Measurements from ENCODE around the gene C1orf210. TPM values are rescaled to one million over a fixed set of nuclear protein-coding genes. Genes with fewer than 3 reads are reported as not detected.

C1orf210 gene
- total RNA-seq, 1 donor from 2014 or later = 9.9 TPM

GRCh38 chr1:43303471-43304313, 18.3 kb upstream of the C1orf210 start:
- H3K27ac Mint-ChIP-seq = peak overlapping the region; percentile 71
- TF ChIP-seq CTCF (conservative IDR thresholded peaks at IDR 0.05) = no peak
- peaks cover 4% of the 10 kb centered on the region for H3K27me3 Mint-ChIP-seq
- H3K9me3 Mint-ChIP-seq = no peaks in the 10 kb centered on the region
- peaks cover 17% of the 10 kb centered on the region for H3K4me1 Mint-ChIP-seq (ENCODE audit: unreplicated experiment)
- no peaks in the 10 kb centered on the region for H3K36me3 Mint-ChIP-seq
- no peak overlapping the region for H3K4me3 Mint-ChIP-seq
- DNase-seq (ENCODE audit: extremely low spot score, unreplicated experiment) = no peak

GRCh38 chr1:43302721-43303470, 17.5 kb upstream of the C1orf210 start:
- H3K27ac Mint-ChIP-seq = no peak overlapping the region
- TF ChIP-seq CTCF (conservative IDR thresholded peaks at IDR 0.05) = no peak
- H3K9me3 Mint-ChIP-seq = no peaks in the 10 kb centered on the region
- DNase-seq (ENCODE audit: extremely low spot score, unreplicated experiment) = no peak
- peaks cover 17% of the 10 kb centered on the region for H3K4me1 Mint-ChIP-seq (ENCODE audit: unreplicated experiment)
- H3K27me3 Mint-ChIP-seq = peaks cover 4% of the 10 kb centered on the region
- H3K4me3 Mint-ChIP-seq = no peak overlapping the region
- H3K36me3 Mint-ChIP-seq = no peaks in the 10 kb centered on the region

GRCh38 chr1:43302201-43302600, 16.8 kb upstream of the C1orf210 start:
- no peaks in the 10 kb centered on the region for H3K36me3 Mint-ChIP-seq
- no peak overlapping the region for H3K27ac Mint-ChIP-seq

GRCh38 chr1:43300378-43301094, 15.2 kb upstream of the C1orf210 start, which contains the start of gene TIE1:
Gene TIE1 (plus strand): TSS chr1:43300982. CDS start chr1:43301072, 90 bp downstream.
- H3K27me3 Mint-ChIP-seq = peaks cover 4% of the 10 kb centered on the region
- TF ChIP-seq CTCF (conservative IDR thresholded peaks at IDR 0.05) = no peak
- DNase-seq (ENCODE audit: extremely low spot score, unreplicated experiment) = no peak
- peaks cover 24% of the 10 kb centered on the region for H3K4me1 Mint-ChIP-seq (ENCODE audit: unreplicated experiment)
- H3K4me3 Mint-ChIP-seq = no peak within 1 kb of the TSS
- H3K36me3 Mint-ChIP-seq = no peaks in the 10 kb centered on the region
- H3K27ac Mint-ChIP-seq = no peak within 1 kb of the TSS
- H3K9me3 Mint-ChIP-seq = no peaks in the 10 kb centered on the region

More at GRCh38 chr1:43302201-43302600, 16.8 kb upstream of the C1orf210 start:
- no peaks in the 10 kb centered on the region for H3K9me3 Mint-ChIP-seq
- no peak overlapping the region for H3K4me3 Mint-ChIP-seq
- no peak for DNase-seq (ENCODE audit: extremely low spot score, unreplicated experiment)
- TF ChIP-seq CTCF (conservative IDR thresholded peaks at IDR 0.05) = no peak
- peaks cover 17% of the 10 kb centered on the region for H3K4me1 Mint-ChIP-seq (ENCODE audit: unreplicated experiment)
- H3K27me3 Mint-ChIP-seq = peaks cover 4% of the 10 kb centered on the region

GRCh38 chr1:43299101-43299500, 13.7 kb upstream of the C1orf210 start:
- H3K9me3 Mint-ChIP-seq = no peaks in the 10 kb centered on the region
- no peak for TF ChIP-seq CTCF (conservative IDR thresholded peaks at IDR 0.05)
- no peak overlapping the region for H3K27ac Mint-ChIP-seq
- H3K4me3 Mint-ChIP-seq = no peak overlapping the region
- H3K4me1 Mint-ChIP-seq (ENCODE audit: unreplicated experiment) = peaks cover 20% of the 10 kb centered on the region
- H3K27me3 Mint-ChIP-seq = peaks cover under 1% of the 10 kb centered on the region
- no peaks in the 10 kb centered on the region for H3K36me3 Mint-ChIP-seq
- no peak for DNase-seq (ENCODE audit: extremely low spot score, unreplicated experiment)

Data from type B pancreatic cell (in vitro differentiated cells).